Measurements from ENCODE around the gene MED31. TPM values are rescaled to one million over a fixed set of nuclear protein-coding genes. Genes with fewer than 3 reads are reported as not detected.
"Not testable (repeated sequence)": the region's sequence is repeated elsewhere in the genome, so short reads cannot be mapped to it uniquely, and the experiment has no call there.

MED31 gene
- total RNA-seq, 1 donor from 2014 or later: 17.4 TPM

DNA sequence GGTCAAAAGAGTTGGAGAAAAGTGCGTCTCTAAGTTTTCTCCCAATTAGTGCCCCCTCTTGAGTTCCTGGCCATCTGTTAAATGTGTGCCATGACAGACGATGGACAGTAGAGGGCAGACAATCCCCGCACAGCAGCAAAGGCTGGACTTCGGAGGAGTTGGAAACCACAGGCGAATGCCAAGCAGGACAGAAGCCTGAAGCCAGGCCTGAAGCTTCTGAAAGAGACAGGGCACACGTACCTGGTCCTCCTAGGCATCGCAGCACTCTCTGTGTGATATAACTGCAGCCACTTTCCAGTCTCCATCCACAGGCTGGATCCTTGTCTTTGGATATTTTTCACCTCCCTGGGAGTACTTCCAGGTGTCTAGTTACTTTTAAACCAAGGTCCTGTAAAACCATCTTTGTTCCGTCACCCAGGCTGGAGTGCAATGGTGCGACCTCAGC is 14.7 kb upstream of the MED31 start:
- intact Hi-C loops (cut with DNase I): loop anchor here (10.0 kb wide), 1 partner anchor 59 kb away; no protein-coding TSS in a partner anchor
- TF ChIP-seq, protein P1, sequence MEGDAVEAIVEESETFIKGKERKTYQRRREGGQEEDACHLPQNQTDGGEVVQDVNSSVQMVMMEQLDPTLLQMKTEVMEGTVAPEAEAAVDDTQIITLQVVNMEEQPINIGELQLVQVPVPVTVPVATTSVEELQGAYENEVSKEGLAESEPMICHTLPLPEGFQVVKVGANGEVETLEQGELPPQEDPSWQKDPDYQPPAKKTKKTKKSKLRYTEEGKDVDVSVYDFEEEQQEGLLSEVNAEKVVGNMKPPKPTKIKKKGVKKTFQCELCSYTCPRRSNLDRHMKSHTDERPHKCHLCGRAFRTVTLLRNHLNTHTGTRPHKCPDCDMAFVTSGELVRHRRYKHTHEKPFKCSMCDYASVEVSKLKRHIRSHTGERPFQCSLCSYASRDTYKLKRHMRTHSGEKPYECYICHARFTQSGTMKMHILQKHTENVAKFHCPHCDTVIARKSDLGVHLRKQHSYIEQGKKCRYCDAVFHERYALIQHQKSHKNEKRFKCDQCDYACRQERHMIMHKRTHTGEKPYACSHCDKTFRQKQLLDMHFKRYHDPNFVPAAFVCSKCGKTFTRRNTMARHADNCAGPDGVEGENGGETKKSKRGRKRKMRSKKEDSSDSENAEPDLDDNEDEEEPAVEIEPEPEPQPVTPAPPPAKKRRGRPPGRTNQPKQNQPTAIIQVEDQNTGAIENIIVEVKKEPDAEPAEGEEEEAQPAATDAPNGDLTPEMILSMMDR (IDR thresholded peaks at IDR 0.05): peak; percentile 89
- peak; percentile 98 for ATAC-seq
- peaks cover 4% of the 10 kb centered on the region for H3K4me1 ChIP-seq
- H3K27ac ChIP-seq: no peak overlapping the region
- H3K27me3 ChIP-seq: no peaks in the 10 kb centered on the region
- peak; percentile 77 for DNase-seq
- H3K4me3 ChIP-seq: no peak overlapping the region
- no peaks in the 10 kb centered on the region for H3K9me3 ChIP-seq
- no peaks in the 10 kb centered on the region for H3K36me3 ChIP-seq

DNA sequence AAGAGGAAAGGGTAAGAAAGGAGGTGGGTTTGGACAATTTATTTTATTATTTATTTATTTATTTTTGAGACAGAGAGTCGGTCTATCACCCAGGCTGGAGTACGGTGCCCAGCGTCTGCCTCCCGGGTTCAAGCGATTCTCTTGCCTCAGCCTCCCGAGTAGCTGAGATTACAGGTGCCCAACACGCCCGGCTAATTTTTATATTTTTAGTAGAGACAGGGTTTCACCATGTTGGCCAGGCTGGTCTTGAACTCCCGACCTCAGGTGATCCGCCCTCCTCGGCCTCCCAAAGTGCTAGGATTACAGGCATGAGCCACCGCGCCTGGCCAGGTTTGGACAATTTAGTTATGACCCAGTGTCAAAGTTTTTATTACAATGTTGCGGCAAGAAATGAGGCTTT is 11.8 kb upstream of the MED31 start:
- H3K27ac ChIP-seq, DNase-seq, H3K27me3 ChIP-seq, H3K36me3 ChIP-seq, ATAC-seq, H3K4me3 ChIP-seq, H3K4me1 ChIP-seq, H3K9me3 ChIP-seq: not testable (repeated sequence)
- intact Hi-C loops (cut with DNase I): loop anchor here (10.0 kb wide), 1 partner anchor 62 kb away; no protein-coding TSS in a partner anchor

DNA sequence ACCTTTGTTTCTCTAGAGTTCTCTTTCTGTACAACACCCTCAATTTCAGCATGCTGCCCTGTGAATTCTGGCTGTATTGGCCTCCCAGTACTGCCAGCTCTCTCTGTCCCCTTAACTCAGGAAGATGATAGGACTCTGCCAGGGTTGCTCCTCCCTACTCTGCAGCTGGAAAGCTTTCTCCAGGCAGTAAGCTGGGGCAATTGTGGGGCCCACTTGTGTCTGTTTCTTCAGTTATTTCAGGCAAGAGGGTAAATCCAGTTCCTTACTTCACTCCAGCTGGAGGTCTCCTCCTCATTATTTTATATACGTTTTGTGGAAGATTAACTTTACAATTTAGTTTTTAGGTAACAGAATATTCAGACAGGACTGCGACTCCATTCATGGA is 10.1 kb upstream of the MED31 start:
- intact Hi-C loops (cut with DNase I): loop anchor here (10.0 kb wide), 1 partner anchor 63 kb away; no protein-coding TSS in a partner anchor
- ATAC-seq (no peak), DNase-seq (no peak)
- H3K36me3 ChIP-seq: no peaks in the 10 kb centered on the region
- H3K4me3 ChIP-seq: no peak overlapping the region
- TF ChIP-seq, protein P1 (IDR thresholded peaks at IDR 0.05): no peak
- peaks cover 4% of the 10 kb centered on the region for H3K4me1 ChIP-seq
- H3K27ac ChIP-seq: no peak overlapping the region
- no peaks in the 10 kb centered on the region for H3K9me3 ChIP-seq
- no peaks in the 10 kb centered on the region for H3K27me3 ChIP-seq

DNA sequence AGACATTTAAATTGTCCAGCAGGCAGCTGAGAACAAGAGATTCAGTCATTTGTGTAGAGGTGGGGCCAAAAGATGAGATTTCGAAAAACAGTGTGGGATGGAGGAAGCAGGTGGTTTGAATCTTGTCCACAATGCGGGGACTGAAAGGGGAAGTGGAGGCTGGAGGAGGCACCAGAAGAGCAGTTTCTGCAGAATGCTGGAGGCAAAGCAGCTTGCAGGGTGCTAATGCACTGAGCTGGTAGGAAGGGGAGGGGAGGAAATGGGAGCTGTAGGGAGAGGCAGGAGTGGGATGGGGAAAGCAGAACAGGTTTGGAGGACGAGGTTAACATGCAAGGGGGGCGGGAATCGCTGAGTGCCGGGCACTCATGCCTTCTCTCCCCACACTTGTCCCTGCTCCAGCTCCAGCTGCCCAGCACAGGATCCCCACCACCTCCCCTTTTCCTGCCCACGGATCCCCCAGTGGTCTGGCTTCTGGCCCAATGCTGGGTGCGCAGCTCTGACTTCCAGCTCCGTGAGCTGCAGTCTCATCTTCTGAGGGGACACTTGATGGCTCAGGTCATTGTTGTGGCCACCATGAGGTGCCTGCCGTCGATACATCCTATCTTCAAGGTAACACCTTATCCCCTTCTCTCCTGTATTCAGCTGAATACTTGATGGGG is 9.5 kb upstream of the MED31 start:
- no peaks in the 10 kb centered on the region for H3K27me3 ChIP-seq
- no peaks in the 10 kb centered on the region for H3K36me3 ChIP-seq
- no peak overlapping the region for H3K27ac ChIP-seq
- TF ChIP-seq, protein P1 (IDR thresholded peaks at IDR 0.05): no peak
- H3K9me3 ChIP-seq: no peaks in the 10 kb centered on the region
- ATAC-seq (peak; percentile 84), DNase-seq (no peak)
- intact Hi-C loops (cut with DNase I): loop anchor here (10.0 kb wide), 1 partner anchor 64 kb away; no protein-coding TSS in a partner anchor
- H3K4me1 ChIP-seq: no peaks in the 10 kb centered on the region
- H3K4me3 ChIP-seq: no peak overlapping the region

DNA sequence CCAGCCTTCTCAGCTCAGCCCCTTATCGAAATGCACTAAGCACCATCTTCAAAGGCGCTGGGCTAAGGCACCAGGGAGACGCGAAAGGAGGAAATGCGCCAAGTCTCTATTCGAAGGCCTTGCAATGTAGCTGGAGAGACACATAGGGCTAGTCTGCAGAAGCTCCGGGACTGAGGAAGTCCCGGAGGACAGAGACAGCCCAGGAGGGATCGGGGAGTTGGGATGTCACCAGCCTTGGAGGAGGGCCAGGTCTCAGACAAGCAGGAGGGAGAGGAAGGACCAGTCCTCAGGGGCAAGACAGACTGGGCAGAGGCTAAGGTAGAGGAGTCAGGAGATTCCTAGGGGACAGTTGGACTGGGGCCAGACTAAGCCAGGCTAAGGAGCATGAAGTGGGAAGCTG is 8.7 kb upstream of the MED31 start:
- DNase-seq: no peak
- H3K4me1 ChIP-seq: no peaks in the 10 kb centered on the region
- no peaks in the 10 kb centered on the region for H3K9me3 ChIP-seq
- intact Hi-C loops (cut with DNase I): loop anchor here (10.0 kb wide), 1 partner anchor 65 kb away; no protein-coding TSS in a partner anchor
- ATAC-seq: peak; percentile 55
- H3K27me3 ChIP-seq: peaks cover 4% of the 10 kb centered on the region
- no peaks in the 10 kb centered on the region for H3K36me3 ChIP-seq
- TF ChIP-seq, protein P1 (IDR thresholded peaks at IDR 0.05): no peak
- no peak overlapping the region for H3K4me3 ChIP-seq
- no peak overlapping the region for H3K27ac ChIP-seq

DNA sequence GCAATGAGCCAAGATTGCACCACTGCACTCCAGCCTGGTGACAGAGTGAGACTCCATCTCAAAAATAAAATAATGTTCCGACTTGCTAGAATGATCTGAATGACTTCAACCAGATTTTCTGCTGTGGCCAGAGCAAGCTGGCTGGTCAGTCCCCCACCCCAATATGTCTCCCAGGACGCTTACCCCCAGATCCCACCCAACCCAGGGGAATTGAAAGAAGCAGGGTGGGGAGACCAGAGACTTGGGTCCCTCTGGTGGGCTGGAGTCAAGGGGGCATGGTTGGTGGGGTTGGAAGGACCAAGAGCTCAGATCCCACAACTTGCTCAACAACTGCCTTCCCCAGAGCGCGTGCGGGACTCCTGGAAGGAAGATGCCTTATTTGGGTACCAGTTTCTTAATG is 7.0 kb upstream of the MED31 start:
- not testable (repeated sequence) for DNase-seq, ATAC-seq, H3K36me3 ChIP-seq

More for the DNA sequence above, 7.0 kb upstream of the MED31 start:
- intact Hi-C loops (cut with DNase I); H3K4me3 ChIP-seq; H3K9me3 ChIP-seq; H3K27ac ChIP-seq; H3K4me1 ChIP-seq: not testable (repeated sequence)
- H3K27me3 ChIP-seq: peaks cover 12% of the 10 kb centered on the region

Data from upper lobe of right lung (tissue), 1 donor.